ENCODE results near the gene C20orf144.
"Not testable (repeated sequence)": the region's sequence is repeated elsewhere in the genome, so short reads cannot be mapped to it uniquely, and the experiment has no call there.

The C20orf144 gene

GRCh38 chr20:33697129-33697528 lies 35.0 kb downstream of the C20orf144 start:
- no peak for DNase-seq

- DNase-seq: not testable (repeated sequence)
These were observed 36.8 kb downstream of the C20orf144 start for GRCh38 chr20:33698966-33699365.

GRCh38 chr20:33700696-33701441 lies 38.7 kb downstream of the C20orf144 start:
- DNase-seq: not testable (repeated sequence)

GRCh38 chr20:33701629-33702450 lies 39.7 kb downstream of the C20orf144 start:
- no peak for DNase-seq

- DNase-seq: no peak
These were observed 40.7 kb downstream of the C20orf144 start for GRCh38 chr20:33702861-33703260.

GRCh38 chr20:33703498-33704137 lies 41.5 kb downstream of the C20orf144 start:
- DNase-seq: no peak

GRCh38 chr20:33704197-33704924 lies 42.2 kb downstream of the C20orf144 start:
- no peak for DNase-seq

GRCh38 chr20:33707668-33708067 lies 45.5 kb downstream of the C20orf144 start:
- DNase-seq: no peak

- DNase-seq: no peak
These were observed 47.3 kb downstream of the C20orf144 start for GRCh38 chr20:33709398-33709797.

- no peak for DNase-seq
These were observed 47.9 kb downstream of the C20orf144 start for GRCh38 chr20:33709905-33710541.

- DNase-seq: no peak
These were observed 48.7 kb downstream of the C20orf144 start for GRCh38 chr20:33710681-33711445.

GRCh38 chr20:33711446-33711738 lies 49.3 kb downstream of the C20orf144 start:
- no peak for DNase-seq
